ENCODE data around the gene ZNF507. TPM values are rescaled to one million over a fixed set of nuclear protein-coding genes. Genes with fewer than 3 reads are reported as not detected.

Gene ZNF507
- total RNA-seq, 1 donor from 2014 or later, result 19.3 TPM

GRCh38 chr19:32355309-32355708, 9.9 kb downstream of the ZNF507 start:
- no peak for ATAC-seq
- Histone ChIP-seq H3K9me3 (no peaks in the 10 kb centered on the region), H3K27ac (no peak overlapping the region), H3K27me3 (ENCODE audit: low read depth) (no peaks in the 10 kb centered on the region), H3K36me3 (peaks cover 78% of the 10 kb centered on the region), H3K4me3 (no peak overlapping the region), H3K4me1 (peaks cover 26% of the 10 kb centered on the region)
- no peak for TF ChIP-seq CTCF (IDR thresholded peaks at IDR 0.05)
- intact Hi-C loops (cut with DNase I), result no loop called here
- no peak for DNase-seq

GRCh38 chr19:32357720-32358119, 12.3 kb downstream of the ZNF507 start:
- peaks cover 18% of the 10 kb centered on the region for H3K4me1 ChIP-seq
- no peak for ATAC-seq
- H3K4me3 ChIP-seq, result no peak overlapping the region
- H3K9me3 ChIP-seq, result no peaks in the 10 kb centered on the region
- TF ChIP-seq CTCF (IDR thresholded peaks at IDR 0.05), result no peak
- intact Hi-C loops (cut with DNase I), result no loop called here
- peaks cover 4% of the 10 kb centered on the region for H3K27me3 ChIP-seq (ENCODE audit: low read depth)
- no peak for DNase-seq
- H3K27ac ChIP-seq, result no peak overlapping the region
- peaks cover 96% of the 10 kb centered on the region for H3K36me3 ChIP-seq

GRCh38 chr19:32358321-32358720, 12.9 kb downstream of the ZNF507 start:
- DNase-seq, result no peak
- Histone ChIP-seq H3K4me1 (peaks cover 24% of the 10 kb centered on the region), H3K27me3 (ENCODE audit: low read depth) (peaks cover 4% of the 10 kb centered on the region), H3K36me3 (peaks cover 93% of the 10 kb centered on the region), H3K9me3 (no peaks in the 10 kb centered on the region), H3K27ac (no peak overlapping the region), H3K4me3 (no peak overlapping the region)
- intact Hi-C loops (cut with DNase I), result no loop called here
- no peak for ATAC-seq
- TF ChIP-seq CTCF (IDR thresholded peaks at IDR 0.05), result no peak

- H3K4me1 ChIP-seq, result peaks cover 31% of the 10 kb centered on the region
- no peak overlapping the region for H3K27ac ChIP-seq
- no peak for TF ChIP-seq CTCF (IDR thresholded peaks at IDR 0.05)
- peaks cover 88% of the 10 kb centered on the region for H3K36me3 ChIP-seq
- intact Hi-C loops (cut with DNase I), result no loop called here
- no peaks in the 10 kb centered on the region for H3K9me3 ChIP-seq
- no peak overlapping the region for H3K4me3 ChIP-seq
- H3K27me3 ChIP-seq (ENCODE audit: low read depth), result peaks cover 4% of the 10 kb centered on the region
- DNase-seq (no peak), ATAC-seq (no peak)
Measured at GRCh38 chr19:32359581-32359980, 14.2 kb downstream of the ZNF507 start.

GRCh38 chr19:32361574-32362317, 16.3 kb downstream of the ZNF507 start:
- ATAC-seq, result peak in 1 of 2 donors; percentile 28
- Histone ChIP-seq H3K27me3 (ENCODE audit: low read depth) (peaks cover 4% of the 10 kb centered on the region), H3K36me3 (peaks cover 71% of the 10 kb centered on the region), H3K9me3 (no peaks in the 10 kb centered on the region), H3K4me1 (peaks cover 22% of the 10 kb centered on the region), H3K27ac (peak overlapping the region; percentile 69), H3K4me3 (no peak overlapping the region)
- TF ChIP-seq CTCF (IDR thresholded peaks at IDR 0.05), result no peak
- no peak for DNase-seq
- intact Hi-C loops (cut with DNase I), result no loop called here
